Frontal cortex (tissue), 4 donors: ENCODE results near the gene ADAMTS12. TPM values are rescaled to one million over a fixed set of nuclear protein-coding genes. Genes with fewer than 3 reads are reported as not detected.

Source experiments
- DNase-seq, 2 donors: peaks; one replicate each; pipeline ENCODE4 v3.0.0; 2012; ENCODE audit warnings: low spot score in 2 of 2
- FAIRE-seq: peaks from 2 replicates; lab custom pipeline; 2012; peaks lifted over from hg19 to GRCh38; lab: Jason Lieb, UNC
- total RNA-seq: library from RNA; depleted of rRNA; stranded (reverse); fragments of >200 nt; gene quantifications from one replicate; pipeline ENCODE4 v1.2.3, GENCODE V29; 2014
- donor health status: control.
- donor health status: control.
- donor health status: control.

Gene ADAMTS12
- total RNA-seq, 1 donor from 2014 or later = 1.2 TPM

DNA sequence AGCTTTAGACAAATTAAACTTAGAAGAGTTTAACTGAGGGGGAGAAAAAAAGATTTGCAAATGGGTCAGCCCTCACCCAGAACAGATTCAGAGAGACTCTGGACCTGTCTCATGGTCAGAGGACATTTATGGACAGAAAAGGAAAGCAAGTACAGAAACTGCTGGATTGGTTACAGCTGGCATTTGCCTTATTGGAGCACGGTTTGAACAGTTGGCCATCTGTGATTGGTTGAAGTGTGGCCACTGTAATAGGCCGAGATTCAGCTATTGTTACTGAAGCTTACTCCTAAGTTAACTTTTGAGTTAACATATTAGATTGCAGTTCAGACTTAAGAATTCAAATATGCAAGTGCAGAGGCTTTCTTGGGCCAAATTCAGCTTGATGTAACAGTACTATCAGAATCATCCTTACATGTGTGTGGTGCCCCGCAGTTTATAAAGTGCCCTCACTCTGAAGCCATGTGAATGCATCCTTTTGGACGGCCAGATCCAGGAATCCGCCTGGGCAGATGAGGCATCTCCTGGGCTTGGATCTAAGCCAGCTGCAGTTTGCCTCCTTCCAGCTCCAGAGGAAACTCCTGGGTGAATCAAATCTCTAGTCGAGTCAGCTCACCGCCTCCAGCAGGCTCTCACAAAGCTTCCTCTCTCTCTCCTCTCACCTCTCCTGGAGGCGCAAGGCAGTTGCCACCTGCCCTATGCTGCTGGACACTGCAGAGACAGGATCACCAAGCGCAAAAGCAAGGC, 165.2 kb downstream of the ADAMTS12 start:
- no peak for FAIRE-seq
- no peak for DNase-seq

GRCh38 chr5:33725806-33726205, 166.0 kb downstream of the ADAMTS12 start:
- DNase-seq (no peak), FAIRE-seq (no peak)

DNA sequence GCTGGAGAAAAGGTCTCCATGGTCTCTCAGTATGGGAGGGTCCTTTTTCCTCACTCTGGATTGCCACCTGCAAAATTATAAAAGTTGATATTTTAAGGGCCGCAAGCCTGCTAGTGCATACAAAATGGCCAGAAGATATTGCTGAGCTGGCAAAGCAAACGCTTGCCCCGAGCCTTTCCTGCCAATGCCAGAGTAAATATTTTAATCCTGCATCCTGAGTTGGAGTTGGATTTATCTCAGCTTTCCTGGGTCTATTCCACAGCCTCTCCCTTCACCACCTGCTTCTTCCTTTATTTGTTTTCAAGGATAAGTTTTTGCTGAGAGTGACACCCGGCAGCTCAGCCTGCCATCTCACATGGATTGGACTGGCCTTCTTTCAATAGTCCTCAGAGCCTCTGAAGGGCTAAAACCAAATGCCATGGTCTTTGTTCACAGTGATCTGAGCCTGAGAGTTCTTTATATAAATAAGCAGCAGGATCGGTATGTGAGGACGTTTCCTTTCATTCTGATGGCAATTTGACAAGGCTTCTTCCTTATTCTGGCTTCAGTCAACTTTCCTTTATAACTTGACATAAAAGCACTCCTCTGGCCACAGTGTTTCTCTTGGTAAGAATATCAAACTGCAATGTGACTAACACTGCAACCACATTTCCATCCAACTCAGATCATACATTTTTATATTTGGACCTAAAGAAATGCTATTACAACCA, 170.1 kb downstream of the ADAMTS12 start:
- FAIRE-seq = no peak
- DNase-seq = no peak

GRCh38 chr5:33720176-33720575, 171.6 kb downstream of the ADAMTS12 start:
- FAIRE-seq (no peak), DNase-seq (no peak)

- FAIRE-seq (no peak), DNase-seq (no peak)
Measured at GRCh38 chr5:33719769-33720168, 172.0 kb downstream of the ADAMTS12 start.

DNA sequence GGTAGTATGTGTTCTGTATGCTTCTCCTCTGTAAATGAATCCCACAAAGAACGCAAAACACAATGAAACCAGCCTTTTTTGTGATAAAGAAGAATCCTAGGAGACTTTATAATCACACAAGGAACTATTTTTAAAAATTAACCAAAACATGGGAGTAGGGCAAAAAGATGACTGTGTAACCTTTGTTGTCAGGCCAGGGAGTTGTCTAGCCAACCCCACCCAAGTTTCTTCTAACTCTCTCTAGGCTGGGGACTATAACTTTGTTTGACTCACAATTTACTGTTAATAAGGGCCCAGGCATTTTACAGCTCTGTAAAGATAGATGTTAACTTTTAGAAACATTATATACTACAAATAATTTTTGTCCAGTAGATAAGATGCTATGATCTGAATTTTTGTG, 176.1 kb downstream of the ADAMTS12 start:
- no peak for FAIRE-seq
- no peak for DNase-seq

GRCh38 chr5:33713136-33713765, 178.5 kb downstream of the ADAMTS12 start:
- no peak for FAIRE-seq
- DNase-seq = no peak

DNA sequence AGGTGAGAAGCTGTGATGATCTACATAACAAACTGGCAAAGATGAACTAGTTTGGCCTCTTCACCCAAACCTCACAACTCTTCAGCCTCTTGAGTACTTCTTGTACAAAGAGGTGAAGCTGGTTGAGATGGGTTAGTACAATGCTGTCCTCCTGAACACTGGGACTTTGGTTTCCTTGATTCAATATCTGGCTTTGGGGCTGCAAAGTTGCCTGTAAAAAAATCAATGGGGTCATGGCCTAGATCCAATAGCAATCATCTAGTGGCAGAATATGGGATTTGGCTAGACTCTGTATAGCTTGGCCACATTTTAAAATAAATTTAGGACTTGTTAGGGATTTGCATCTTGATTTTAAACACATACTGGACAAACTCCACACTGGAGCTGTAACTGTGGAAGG, 179.1 kb downstream of the ADAMTS12 start:
- FAIRE-seq = no peak
- DNase-seq = no peak

DNA sequence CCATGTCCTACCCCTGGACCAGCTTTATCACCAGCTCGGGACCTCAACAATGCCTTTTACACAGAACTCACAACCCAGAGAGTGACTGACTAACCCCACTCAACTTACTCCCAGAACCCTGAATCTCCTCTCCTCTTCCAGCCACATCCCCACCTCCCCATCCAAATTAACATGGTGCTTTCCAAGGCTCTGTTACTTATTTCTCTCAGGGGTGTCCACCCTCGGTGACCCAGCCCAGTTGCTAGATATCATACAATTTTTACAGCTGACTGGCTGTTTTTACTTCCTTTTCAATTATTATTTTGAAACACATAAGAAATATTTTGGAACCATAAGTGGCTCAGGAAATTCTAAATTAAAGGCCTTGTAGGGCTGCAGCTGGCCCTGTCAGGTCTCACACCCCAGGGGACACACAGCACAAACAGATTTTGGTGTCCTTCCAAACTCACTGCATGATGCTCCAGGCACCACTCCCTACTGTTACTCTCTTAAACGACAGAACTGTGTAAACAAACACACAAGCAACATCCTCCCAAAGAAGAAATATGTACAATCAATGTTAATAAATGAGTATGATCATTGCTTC, 180.6 kb downstream of the ADAMTS12 start:
- no peak for FAIRE-seq
- DNase-seq = no peak

DNA sequence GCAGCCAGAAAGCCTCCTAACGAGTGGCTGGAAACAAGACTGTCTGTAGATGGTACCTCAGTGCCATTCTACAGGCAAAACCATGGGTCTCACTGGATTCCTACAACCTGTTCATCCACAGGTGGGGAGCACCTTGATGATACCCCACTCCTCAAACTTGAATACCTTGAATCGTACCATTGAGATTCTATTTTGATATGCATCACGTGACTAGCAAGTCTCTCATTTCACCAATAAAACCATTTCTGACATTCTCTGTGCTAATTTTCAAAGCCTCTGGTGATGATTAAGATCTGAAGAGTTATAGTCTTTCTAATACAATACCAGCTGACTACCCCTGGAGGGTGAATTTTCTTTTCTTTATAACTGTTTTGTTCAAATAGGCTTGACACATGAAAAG, 188.9 kb downstream of the ADAMTS12 start:
- no peak for FAIRE-seq
- DNase-seq = no peak

GRCh38 chr5:33701951-33702350, 189.8 kb downstream of the ADAMTS12 start:
- FAIRE-seq (no peak), DNase-seq (no peak)

DNA sequence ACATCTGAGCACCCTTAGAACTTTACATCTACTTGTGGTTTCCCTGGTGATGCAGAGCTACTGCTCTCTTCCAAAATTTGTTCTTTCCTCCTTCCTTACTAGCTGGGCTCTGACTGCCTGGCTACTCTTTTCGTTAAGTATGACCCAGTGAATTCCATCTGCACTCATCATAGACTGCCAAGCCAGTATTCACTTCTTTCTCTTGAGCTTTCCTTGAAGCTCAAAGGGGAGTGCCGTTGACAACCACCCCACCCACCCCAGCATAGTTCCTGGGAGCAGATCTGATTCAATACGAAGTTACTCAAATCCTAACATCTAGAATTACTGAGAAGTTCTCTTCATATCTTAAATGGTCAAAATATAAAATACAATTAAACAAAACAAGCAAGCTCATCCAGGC, 190.5 kb downstream of the ADAMTS12 start:
- no peak for FAIRE-seq
- DNase-seq = no peak

DNA sequence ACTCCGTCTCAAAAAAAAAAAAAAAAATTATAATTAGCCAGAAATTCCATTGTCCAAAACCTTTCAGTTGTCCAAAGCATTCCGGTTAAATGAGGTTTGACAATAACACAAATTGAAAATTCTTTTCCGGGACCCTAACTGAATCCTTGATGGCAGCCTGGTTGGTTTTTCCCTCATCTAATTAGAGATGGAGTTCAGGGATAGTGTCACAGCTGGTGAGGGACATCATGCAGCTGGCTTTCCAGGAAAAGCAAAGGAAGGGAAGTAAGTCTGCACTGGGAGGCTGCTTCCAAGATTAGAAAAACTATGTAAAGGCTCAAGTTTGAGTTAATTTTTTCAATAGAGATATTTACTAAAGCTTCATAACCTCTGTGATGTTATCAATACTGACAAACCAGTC, 195.4 kb downstream of the ADAMTS12 start:
- FAIRE-seq = no peak

DNA sequence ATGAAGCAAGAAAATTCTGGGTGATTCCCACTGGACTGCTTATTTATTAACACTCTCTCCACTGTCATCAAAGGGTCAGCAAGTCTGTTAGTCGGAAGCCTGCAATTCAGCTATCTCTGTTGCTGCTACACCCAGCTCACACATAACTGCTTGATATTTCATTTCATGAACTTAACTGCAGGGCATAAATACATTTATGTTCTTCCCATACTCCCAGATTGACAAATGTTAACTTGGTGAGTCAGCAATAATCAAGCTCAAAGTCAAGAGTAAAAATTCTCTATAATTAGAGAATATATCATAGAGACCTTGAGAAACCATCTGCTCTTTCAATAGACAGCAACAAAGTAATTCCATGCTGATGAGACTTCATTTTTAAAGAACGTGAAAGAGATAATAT, 198.8 kb downstream of the ADAMTS12 start:
- no peak for FAIRE-seq

More for the DNA sequence above, 195.4 kb downstream of the ADAMTS12 start:
- DNase-seq = no peak

GRCh38 chr5:33691856-33692255, 199.9 kb downstream of the ADAMTS12 start:
- FAIRE-seq (no peak), DNase-seq (no peak)

More for the DNA sequence above, 198.8 kb downstream of the ADAMTS12 start:
- DNase-seq = no peak

GRCh38 chr5:33690374-33691135, 201.2 kb downstream of the ADAMTS12 start:
- no peak for FAIRE-seq
- DNase-seq = no peak

- FAIRE-seq = no peak
- no peak for DNase-seq
Measured at GRCh38 chr5:33688526-33688925, 203.3 kb downstream of the ADAMTS12 start.

GRCh38 chr5:33688066-33688465, 203.7 kb downstream of the ADAMTS12 start:
- FAIRE-seq (no peak), DNase-seq (no peak)

DNA sequence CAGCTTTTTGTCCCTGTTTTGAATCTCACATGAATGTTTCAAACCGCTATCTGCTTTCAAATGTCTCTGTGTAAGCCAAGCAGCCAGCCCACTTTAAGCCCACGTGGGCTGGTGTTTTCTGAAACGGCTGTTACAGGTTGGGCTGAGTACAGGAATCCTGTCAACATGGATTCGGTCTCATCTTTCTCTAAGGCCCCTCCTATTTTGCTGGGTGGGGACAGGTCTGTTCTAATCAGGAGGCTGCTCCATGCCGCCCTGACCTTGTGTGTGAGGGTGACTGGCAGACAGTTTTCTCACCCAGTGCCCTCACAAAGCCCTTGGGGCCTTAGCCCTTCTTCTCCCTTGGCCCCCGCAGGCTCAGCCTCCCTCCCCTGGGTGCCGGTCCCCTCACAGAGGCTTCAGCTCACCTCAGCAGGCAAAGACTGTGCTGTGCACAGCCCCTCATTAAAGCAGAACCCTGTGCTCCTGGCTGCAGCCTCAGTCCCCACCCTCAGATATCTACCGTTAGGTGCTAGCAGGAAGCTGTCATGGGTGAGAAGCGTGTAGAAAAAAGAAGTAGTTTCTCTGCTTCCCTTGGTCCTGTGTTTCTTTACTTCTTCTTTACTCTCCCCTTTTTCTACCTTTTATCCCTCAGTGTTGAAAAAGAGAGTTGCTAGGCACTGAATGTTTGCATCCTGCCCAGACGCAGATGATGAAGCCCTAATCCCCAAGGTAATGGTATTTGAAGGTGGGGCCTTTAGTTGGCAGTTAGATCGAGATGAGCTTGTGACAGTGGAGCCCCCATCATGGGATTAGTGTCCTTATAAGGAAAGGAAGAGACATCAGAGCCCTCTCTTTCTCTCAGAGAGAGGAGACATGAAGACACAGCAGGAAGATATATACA, 205.7 kb downstream of the ADAMTS12 start:
- FAIRE-seq (no peak), DNase-seq (no peak)
